ENCODE results near the gene TSPAN17.

DNA sequence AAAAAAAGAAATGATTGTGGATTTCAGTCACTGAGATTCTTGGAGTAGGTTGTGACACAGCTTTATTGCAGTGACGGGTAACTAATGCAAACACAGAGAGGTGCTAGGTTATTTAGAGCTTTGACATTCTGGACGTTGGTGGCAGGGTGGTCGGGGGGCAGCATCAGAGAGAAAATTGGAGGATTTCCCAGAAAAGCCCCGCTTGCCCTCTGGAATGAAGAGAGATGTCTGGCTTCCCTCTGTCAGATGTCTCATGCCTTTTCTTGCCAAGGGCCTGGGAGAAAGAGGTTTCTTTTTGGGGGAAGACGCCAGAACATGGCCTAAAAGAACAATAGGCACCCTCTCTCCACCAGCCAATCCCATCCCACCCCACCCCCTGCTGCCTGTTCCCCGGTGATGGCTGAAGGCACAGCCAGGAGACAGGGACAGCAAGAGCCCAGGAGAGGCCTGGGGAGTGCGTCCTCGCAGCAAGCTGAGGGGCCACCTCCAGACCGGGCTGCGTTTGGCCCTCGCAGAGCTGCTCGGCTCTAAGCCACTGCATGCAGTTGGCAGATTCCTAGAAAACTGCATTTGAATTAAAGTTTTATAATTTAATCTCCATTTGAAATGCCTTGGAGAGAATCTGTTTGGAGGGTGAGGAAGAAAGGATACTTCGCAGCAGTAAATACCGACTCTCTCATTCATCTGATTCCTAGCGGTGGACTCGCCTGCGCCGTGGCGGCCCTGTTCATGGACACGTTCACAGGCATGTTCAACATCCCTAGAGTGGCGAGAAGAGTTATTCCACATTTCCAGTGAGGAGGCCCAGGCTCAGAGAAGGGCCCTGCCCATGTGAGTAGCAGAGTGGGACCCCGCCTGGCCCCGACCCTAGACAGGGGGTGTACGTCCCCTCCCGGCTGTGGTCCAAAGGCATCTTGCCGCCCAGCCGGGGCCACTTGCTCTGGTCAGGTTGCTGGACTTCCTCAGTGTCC, 55.7 kb downstream of the TSPAN17 start:
- TF ChIP-seq EZH2phosphoT487 (IDR thresholded peaks at IDR 0.05; ENCODE audit: unreplicated experiment) (no peak), POLR2AphosphoS5 (IDR thresholded peaks at IDR 0.05; ENCODE audit: low read depth) (no peak), EZH2 (IDR thresholded peaks at IDR 0.05; ENCODE audit: low read depth, unreplicated experiment) (no peak), CREB1 (CRISPR knock-in tag; IDR thresholded peaks at IDR 0.05; ENCODE audit: low read depth) (no peak), NANOG (IDR thresholded peaks at IDR 0.05; ENCODE audit: borderline replicate concordance) (no peak), ZNF331 (CRISPR knock-in tag; IDR thresholded peaks at IDR 0.05; ENCODE audit: low read depth) (no peak), ZNF114 (CRISPR knock-in tag; IDR thresholded peaks at IDR 0.05) (no peak)
- TF ChIP-seq, protein P1, sequence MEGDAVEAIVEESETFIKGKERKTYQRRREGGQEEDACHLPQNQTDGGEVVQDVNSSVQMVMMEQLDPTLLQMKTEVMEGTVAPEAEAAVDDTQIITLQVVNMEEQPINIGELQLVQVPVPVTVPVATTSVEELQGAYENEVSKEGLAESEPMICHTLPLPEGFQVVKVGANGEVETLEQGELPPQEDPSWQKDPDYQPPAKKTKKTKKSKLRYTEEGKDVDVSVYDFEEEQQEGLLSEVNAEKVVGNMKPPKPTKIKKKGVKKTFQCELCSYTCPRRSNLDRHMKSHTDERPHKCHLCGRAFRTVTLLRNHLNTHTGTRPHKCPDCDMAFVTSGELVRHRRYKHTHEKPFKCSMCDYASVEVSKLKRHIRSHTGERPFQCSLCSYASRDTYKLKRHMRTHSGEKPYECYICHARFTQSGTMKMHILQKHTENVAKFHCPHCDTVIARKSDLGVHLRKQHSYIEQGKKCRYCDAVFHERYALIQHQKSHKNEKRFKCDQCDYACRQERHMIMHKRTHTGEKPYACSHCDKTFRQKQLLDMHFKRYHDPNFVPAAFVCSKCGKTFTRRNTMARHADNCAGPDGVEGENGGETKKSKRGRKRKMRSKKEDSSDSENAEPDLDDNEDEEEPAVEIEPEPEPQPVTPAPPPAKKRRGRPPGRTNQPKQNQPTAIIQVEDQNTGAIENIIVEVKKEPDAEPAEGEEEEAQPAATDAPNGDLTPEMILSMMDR (conservative IDR thresholded peaks at IDR 0.05; ENCODE audit: low read depth in 2 of 2), result no peak
- TF ChIP-seq, protein P2, sequence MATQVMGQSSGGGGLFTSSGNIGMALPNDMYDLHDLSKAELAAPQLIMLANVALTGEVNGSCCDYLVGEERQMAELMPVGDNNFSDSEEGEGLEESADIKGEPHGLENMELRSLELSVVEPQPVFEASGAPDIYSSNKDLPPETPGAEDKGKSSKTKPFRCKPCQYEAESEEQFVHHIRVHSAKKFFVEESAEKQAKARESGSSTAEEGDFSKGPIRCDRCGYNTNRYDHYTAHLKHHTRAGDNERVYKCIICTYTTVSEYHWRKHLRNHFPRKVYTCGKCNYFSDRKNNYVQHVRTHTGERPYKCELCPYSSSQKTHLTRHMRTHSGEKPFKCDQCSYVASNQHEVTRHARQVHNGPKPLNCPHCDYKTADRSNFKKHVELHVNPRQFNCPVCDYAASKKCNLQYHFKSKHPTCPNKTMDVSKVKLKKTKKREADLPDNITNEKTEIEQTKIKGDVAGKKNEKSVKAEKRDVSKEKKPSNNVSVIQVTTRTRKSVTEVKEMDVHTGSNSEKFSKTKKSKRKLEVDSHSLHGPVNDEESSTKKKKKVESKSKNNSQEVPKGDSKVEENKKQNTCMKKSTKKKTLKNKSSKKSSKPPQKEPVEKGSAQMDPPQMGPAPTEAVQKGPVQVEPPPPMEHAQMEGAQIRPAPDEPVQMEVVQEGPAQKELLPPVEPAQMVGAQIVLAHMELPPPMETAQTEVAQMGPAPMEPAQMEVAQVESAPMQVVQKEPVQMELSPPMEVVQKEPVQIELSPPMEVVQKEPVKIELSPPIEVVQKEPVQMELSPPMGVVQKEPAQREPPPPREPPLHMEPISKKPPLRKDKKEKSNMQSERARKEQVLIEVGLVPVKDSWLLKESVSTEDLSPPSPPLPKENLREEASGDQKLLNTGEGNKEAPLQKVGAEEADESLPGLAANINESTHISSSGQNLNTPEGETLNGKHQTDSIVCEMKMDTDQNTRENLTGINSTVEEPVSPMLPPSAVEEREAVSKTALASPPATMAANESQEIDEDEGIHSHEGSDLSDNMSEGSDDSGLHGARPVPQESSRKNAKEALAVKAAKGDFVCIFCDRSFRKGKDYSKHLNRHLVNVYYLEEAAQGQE (IDR thresholded peaks at IDR 0.05; ENCODE audit: unreplicated experiment), result no peak
- TF ChIP-seq, protein P3, sequence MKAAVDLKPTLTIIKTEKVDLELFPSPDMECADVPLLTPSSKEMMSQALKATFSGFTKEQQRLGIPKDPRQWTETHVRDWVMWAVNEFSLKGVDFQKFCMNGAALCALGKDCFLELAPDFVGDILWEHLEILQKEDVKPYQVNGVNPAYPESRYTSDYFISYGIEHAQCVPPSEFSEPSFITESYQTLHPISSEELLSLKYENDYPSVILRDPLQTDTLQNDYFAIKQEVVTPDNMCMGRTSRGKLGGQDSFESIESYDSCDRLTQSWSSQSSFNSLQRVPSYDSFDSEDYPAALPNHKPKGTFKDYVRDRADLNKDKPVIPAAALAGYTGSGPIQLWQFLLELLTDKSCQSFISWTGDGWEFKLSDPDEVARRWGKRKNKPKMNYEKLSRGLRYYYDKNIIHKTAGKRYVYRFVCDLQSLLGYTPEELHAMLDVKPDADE (IDR thresholded peaks at IDR 0.05), result no peak
- TF ChIP-seq, protein P4, sequence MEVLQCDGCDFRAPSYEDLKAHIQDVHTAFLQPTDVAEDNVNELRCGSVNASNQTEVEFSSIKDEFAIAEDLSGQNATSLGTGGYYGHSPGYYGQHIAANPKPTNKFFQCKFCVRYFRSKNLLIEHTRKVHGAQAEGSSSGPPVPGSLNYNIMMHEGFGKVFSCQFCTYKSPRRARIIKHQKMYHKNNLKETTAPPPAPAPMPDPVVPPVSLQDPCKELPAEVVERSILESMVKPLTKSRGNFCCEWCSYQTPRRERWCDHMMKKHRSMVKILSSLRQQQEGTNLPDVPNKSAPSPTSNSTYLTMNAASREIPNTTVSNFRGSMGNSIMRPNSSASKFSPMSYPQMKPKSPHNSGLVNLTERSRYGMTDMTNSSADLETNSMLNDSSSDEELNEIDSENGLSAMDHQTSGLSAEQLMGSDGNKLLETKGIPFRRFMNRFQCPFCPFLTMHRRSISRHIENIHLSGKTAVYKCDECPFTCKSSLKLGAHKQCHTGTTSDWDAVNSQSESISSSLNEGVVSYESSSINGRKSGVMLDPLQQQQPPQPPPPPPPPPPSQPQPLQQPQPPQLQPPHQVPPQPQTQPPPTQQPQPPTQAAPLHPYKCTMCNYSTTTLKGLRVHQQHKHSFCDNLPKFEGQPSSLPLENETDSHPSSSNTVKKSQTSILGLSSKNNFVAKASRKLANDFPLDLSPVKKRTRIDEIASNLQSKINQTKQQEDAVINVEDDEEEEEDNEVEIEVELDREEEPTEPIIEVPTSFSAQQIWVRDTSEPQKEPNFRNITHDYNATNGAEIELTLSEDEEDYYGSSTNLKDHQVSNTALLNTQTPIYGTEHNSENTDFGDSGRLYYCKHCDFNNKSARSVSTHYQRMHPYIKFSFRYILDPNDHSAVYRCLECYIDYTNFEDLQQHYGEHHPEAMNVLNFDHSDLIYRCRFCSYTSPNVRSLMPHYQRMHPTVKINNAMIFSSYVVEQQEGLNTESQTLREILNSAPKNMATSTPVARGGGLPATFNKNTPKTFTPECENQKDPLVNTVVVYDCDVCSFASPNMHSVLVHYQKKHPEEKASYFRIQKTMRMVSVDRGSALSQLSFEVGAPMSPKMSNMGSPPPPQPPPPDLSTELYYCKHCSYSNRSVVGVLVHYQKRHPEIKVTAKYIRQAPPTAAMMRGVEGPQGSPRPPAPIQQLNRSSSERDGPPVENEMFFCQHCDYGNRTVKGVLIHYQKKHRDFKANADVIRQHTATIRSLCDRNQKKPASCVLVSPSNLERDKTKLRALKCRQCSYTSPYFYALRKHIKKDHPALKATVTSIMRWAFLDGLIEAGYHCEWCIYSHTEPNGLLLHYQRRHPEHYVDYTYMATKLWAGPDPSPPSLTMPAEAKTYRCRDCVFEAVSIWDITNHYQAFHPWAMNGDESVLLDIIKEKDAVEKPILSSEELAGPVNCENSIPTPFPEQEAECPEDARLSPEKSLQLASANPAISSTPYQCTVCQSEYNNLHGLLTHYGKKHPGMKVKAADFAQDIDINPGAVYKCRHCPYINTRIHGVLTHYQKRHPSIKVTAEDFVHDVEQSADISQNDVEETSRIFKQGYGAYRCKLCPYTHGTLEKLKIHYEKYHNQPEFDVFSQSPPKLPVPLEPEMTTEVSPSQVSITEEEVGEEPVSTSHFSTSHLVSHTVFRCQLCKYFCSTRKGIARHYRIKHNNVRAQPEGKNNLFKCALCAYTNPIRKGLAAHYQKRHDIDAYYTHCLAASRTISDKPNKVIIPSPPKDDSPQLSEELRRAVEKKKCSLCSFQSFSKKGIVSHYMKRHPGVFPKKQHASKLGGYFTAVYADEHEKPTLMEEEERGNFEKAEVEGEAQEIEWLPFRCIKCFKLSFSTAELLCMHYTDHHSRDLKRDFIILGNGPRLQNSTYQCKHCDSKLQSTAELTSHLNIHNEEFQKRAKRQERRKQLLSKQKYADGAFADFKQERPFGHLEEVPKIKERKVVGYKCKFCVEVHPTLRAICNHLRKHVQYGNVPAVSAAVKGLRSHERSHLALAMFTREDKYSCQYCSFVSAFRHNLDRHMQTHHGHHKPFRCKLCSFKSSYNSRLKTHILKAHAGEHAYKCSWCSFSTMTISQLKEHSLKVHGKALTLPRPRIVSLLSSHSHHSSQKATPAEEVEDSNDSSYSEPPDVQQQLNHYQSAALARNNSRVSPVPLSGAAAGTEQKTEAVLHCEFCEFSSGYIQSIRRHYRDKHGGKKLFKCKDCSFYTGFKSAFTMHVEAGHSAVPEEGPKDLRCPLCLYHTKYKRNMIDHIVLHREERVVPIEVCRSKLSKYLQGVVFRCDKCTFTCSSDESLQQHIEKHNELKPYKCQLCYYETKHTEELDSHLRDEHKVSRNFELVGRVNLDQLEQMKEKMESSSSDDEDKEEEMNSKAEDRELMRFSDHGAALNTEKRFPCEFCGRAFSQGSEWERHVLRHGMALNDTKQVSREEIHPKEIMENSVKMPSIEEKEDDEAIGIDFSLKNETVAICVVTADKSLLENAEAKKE (CRISPR knock-in tag; IDR thresholded peaks at IDR 0.05), result no peak
